Ishikawa (cell line): ENCODE results near the gene CSTF3.

Source experiments
- EP300 ChIP-seq: IDR thresholded peaks from 2 replicates; pipeline ENCODE4 v1.6.1; 2012; ENCODE audit warnings: borderline replicate concordance
- FOXM1 ChIP-seq: IDR thresholded peaks from 2 replicates; pipeline ENCODE4 v1.6.1; 2012; ENCODE audit warnings: low read depth, borderline replicate concordance
- TCF12 ChIP-seq: IDR thresholded peaks from 2 replicates; pipeline ENCODE4 v1.6.1; 2012; ENCODE audit warnings: low read depth
- TF ChIP-seq, protein P1 (sequence below): IDR thresholded peaks from 2 replicates; pipeline ENCODE4 v1.6.1; 2012

- TF ChIP-seq TCF12 (no peak), FOXM1 (no peak), EP300 (no peak)
- TF ChIP-seq, protein P1, sequence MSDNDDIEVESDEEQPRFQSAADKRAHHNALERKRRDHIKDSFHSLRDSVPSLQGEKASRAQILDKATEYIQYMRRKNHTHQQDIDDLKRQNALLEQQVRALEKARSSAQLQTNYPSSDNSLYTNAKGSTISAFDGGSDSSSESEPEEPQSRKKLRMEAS, result no peak
These were observed 27.0 kb downstream of the CSTF3 start for GRCh38 chr11:33134276-33134675.
